Hematopoietic multipotent progenitor cell treated with erythropoietin and hydrocortisone succinate and interleukin-3 and kit ligand, for 8 days (in vitro differentiated cells): ENCODE results near the gene SPDYE1.
"Not testable (repeated sequence)": the region's sequence is repeated elsewhere in the genome, so short reads cannot be mapped to it uniquely, and the experiment has no call there.

ENCODE experiments used
- DNase-seq: peaks from one replicate; pipeline ENCODE4 v3.0.0-alpha.2; 2015

The SPDYE1 gene

GRCh38 chr7:43994681-43995080, 3.0 kb upstream of the SPDYE1 start:
- DNase-seq, result not testable (repeated sequence)

GRCh38 chr7:44012081-44012480, 14.4 kb downstream of the SPDYE1 start:
- not testable (repeated sequence) for DNase-seq

DNA sequence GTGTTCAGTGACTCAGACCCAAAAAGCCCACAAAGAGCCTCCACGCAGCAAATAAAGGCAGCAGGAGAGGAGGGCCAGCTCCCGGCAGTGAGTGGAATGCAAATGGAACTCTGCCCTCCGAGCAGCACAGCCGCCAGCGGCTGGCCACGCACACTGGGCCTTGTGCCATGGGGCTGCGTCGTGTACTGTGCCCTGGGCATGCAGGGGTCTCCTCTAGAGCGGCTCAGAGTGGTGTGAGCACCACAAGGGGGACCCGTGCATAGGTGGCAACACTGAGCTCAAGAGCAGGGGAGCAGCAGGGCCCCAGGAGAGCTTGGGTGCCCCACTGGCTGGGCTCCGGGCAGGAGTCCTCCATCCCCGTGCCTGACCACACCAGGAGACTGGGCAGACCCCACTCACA, 17.4 kb downstream of the SPDYE1 start:
- not testable (repeated sequence) for DNase-seq

DNA sequence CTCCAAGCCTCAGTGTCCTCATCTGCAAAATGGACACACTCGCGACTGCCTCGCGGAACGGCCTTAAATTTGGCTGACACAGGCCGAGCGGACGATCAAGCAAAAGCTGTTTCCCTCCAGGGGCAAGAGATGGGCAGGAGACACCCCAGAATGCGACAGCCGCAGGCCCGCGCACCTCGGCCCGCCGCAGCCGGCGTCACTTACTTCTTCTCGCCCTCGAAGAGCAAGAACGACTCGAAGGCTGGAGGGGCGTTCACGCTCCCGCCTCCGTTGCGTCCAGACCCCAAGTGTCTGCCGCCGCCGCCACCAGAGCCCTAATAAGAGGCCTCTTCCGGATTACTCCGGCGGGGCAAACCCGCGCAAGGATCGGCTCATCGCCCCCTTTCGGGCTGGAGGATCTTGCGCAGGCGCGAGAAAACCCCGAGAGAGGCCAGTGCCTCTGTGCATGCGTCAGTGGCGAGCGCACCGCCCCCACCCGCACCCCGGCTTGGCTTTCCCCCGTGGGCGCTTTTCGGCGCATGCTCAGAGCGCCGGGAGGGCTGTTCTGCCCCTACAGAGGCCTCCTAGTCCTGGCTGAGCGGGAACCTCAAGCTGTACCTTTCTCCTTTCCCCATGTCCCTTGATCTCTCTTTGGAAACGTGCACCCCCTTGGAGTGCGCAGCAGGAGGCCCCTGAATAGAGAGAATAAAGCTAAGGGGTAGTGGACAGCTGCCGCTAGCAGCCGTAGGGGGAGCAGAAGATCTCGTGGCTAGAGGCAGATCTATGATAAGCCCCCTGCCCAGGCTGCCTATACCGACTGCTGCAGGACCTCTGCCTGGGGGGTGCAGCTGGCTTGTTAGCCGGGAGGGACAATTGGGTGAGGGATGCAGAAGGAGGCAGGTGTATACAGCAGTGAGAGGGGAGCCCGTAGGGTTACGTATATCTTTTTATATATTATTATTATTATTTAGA, 21.4 kb downstream of the SPDYE1 start:
- peak; percentile 97 for DNase-seq

DNA sequence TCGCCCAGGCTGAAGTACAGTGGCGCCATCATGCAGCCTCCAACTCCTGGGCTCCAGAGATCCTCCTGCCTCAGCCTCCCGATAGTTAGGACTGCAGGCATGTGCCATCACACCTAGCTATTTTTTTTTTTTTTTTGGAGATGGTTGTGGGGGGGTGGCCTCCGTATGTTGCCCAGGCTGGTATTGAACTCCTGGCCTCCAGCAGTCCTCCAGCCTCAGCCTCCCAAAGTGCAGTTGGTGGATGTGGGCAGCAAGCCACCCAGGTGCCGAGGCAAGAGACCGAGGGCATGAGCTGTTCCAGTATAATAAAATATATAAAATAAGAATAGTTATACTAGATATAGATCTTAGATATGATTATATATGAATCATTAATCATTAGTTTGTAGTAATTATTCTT, 22.1 kb downstream of the SPDYE1 start:
- not testable (repeated sequence) for DNase-seq

GRCh38 chr7:44022069-44022468, 24.4 kb downstream of the SPDYE1 start:
- DNase-seq, result not testable (repeated sequence)

GRCh38 chr7:44022796-44023467, 25.2 kb downstream of the SPDYE1 start:
- DNase-seq, result not testable (repeated sequence)

DNA sequence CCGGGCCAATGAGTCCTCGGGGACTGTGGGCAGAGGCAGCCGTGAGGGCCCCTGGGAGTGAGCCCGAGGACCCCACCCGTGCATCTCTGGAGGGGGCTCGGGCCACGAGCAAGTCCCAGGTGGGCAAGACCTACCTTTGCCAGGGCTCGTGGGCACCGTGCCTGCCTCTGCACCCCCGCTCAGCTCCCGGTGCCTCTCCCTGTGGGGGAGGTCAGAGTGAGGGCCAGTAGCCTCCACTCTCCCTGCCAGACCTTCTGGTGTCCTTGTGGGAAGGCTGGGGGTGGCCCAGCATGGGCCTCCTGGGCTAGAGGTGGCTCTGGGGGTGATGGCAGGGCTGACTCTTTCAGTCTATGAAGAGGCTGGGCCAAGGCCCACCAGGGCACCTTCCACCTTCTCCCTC, 31.7 kb downstream of the SPDYE1 start:
- DNase-seq, result not testable (repeated sequence)

- not testable (repeated sequence) for DNase-seq
Measured at GRCh38 chr7:44030029-44030428, 32.3 kb downstream of the SPDYE1 start.

DNA sequence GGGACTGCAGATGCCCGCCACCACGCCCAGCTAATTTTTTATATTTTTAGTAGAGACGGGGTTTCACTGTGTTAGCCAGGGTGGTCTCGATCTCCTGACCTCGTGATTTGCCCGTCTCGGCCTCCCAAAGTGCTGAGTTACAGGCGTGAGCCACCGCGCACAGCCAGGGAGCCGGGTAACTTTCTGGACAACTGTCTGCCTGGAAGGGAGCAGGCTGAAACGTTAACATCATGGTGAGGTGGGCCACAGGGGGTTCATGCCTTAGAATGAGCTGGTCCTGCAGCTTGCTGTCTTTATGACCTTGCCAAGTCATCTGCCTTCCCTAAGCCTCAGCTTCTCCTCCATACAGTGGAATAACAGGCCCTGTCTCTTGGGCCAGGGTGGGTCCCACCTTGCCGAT, 33.6 kb downstream of the SPDYE1 start:
- DNase-seq, result not testable (repeated sequence)

GRCh38 chr7:44032031-44032430, 34.3 kb downstream of the SPDYE1 start:
- not testable (repeated sequence) for DNase-seq

DNA sequence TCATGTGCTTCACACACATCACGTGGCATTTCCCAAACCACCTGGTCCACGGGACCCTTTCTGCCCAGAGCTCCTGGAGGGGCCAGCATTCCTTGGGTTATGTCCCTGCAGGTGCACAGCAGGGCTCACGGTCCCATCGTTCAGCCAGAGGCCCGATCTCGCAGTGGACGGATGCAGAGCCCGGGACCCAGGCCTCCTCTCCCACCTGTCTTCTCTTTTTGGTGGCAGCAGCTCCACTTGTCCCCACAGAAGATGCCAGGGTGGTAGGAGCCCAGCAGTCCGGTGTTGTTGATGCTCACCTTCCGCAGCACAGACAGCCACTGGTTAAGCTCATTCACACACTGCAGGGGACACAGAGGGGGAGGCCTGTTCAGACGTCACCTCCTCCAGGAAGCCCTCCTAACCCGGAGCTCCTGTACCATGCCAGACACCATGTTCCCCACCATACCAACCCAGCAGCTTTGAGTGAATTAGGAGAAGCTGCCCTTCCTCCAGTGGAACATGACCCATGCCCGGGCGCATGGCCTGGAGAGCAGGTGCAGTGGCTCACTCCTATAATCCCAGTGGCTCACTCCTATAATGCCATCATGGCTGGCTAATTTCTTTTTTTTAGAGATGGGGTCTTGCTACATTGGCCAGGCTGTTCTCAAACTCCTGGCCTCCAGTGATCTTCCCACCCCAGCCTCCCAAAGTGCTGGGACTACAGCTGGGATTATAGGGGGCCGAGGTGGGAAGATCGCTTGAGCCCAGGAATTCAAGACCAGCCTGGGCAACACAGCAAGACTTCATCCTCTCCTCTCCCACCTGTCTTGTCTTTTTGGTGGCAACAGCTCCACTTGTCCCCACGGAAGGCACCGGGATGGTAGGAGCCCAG, 36.5 kb downstream of the SPDYE1 start:
- not testable (repeated sequence) for DNase-seq

DNA sequence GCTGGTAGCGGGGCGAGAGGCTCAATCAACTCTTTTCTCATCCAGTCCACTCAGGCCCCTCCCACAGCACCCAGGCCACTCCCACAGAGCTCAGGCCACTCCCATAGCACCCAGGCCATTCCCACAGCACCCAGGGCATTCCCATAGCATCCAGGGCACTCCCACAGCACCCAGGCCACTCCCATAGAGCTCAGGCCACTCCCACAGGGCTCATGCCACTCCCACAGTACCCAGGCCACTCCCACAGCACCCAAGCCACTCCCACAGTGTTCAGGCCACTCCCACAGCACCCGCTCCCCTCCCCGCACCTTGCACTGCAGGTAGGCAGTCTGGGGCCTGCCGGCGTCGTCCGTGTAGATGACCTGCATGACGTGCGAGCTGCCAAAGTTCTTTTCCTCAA, 38.7 kb downstream of the SPDYE1 start:
- peak; percentile 38 for DNase-seq

DNA sequence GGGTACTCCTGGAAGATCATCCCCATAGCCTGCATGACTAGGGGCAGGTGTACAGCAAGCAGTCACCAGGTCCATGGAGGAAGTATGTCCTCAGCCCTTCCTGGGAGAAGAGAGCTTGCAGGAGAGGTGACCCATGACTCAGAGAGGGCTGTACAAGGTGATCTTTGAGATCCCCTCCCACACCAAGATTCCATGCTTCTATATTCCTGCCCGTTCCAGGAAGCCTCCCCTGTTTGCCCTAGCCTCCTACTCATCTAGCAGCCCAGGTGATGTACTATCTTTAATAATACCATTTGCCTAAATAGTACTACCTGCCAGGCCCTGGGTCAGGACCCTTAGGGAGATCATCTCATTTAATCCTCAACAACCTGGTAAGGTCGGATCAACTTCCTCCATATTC, 40.3 kb downstream of the SPDYE1 start:
- DNase-seq, result not testable (repeated sequence)

GRCh38 chr7:44038553-44038952, 40.9 kb downstream of the SPDYE1 start:
- not testable (repeated sequence) for DNase-seq

DNA sequence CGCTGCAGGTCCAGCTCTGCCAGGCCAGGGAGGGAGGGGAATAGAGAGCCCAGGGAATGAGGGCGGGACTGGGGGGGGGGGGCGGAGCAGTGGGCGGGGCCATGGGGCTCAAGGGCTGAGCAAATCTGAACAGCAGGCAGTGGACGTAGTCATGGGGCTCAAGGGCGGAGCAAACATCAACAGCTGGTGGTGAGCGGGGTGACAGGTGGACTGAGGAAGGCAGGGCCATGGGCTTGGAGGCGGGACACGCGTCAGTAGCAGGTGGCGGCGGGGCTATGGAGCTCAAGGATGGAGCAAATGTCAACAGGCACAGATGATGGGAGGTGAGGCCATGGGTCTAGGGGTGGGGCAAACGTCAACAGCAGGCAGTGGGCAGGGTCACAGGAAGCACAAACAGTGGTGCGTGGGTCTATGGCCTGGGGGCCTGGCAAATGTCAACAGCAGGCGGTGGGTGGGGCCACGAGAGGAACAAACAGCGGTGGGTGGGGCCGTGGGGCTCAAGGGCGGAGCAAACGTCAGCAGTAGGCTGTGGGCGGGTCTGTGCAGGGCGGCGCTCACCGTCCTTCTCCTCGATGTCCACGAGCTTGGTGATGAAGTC, 41.4 kb downstream of the SPDYE1 start:
- peak; percentile 83 for DNase-seq

- not testable (repeated sequence) for DNase-seq
Measured at GRCh38 chr7:44039800-44040492, 42.2 kb downstream of the SPDYE1 start.

- DNase-seq, result peak; percentile 41
Measured at GRCh38 chr7:44040493-44040891, 42.8 kb downstream of the SPDYE1 start.

DNA sequence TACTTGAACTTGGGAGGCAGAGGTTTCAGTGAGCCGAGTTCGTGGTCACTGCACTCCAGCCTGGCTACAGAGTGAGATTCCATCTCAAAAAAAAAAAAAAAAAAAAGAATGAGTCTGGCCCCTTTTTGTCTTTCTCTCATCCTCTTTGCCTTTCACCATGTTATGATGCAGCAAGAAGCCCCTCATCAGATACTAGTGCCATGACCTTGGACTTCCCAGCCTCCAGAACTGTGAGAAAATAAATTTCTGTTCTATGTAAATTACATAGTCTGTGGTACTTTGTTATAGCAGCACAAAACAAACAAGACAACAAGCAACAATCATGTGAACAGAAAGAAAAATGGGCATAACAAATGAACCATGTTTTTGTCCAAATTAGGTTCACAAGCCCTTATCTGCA, 44.5 kb downstream of the SPDYE1 start:
- no peak for DNase-seq

GRCh38 chr7:44043902-44044301, 46.2 kb downstream of the SPDYE1 start:
- DNase-seq, result no peak

DNA sequence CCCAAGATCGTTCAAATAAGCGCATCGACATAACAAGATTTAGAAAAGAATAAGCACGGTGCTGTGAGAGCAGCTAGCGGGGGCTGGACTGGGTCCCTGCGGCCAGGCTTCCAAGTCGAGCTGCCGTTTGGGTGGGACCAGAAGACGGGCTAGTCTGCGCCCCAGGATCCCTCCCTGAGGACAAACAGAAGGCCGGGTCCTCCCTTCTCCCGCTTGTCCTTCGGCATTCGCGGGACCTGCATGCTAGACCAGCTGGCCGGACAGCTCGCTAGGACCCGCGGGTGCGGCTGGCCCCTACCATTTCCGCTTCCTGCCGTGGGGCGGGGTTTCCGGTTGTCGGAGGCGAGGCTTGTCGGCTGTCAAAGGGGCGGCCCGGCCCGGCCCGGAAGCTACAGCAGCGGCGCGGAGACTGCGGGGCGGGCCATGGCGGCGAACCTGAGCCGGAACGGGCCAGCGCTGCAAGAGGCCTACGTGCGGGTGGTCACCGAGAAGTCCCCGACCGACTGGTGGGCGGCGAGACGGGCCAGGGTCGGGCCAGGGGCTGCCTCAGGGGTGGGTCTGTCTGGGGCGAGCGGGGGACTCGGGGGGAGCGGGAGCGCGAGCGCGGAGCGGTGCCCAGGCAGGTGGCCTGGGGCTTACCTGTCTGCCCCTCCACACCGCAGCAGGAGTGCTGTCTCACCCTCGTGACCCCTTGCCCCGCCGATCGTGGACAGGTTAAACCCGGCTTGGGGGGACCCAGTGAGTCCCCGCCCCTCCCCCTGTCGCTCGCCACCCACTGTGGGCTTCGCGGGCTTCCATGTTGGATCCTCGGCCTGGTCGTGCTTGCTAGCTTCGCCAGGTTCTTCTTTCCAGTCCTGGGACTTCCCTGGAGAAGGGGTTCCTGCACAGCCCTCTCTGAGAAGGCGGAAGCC, 46.9 kb downstream of the SPDYE1 start, which contains the start of gene DBNL:
Gene DBNL, plus strand, starts transcription at position 388 of the 911 bp plus-strand sequence. Its CDS starts 36 bp downstream, at position 424.
- DNase-seq, result peak; percentile 89
